Left lung (tissue), 8 donors: Measurements from ENCODE around the gene OR2K2. TPM values are rescaled to one million over a fixed set of nuclear protein-coding genes. Genes with fewer than 3 reads are reported as not detected.

Source experiments
- polyA plus RNA-seq, 6 donors: library from polyadenylated mRNA; unstranded; fragments of 120-200 nt; gene quantifications; one replicate each; pipeline ENCODE4 v1.2.1, GENCODE V29; 2013; ENCODE audit not compliant: insufficient read length in 6 of 6
- total RNA-seq, 2 donors: library from RNA; stranded (reverse); fragmentation: NEBNext Ultra II Directional; extraction: Animal tissue kit (Norgen Biotek cat#: 25700); gene quantifications; one replicate each; pipeline ENCODE4 v1.2.1, GENCODE V29; 2021
- donor health status: DM: no; HTN: yes; CAD: no.
- donor health status: DM: no; HTN: no; CAD: no.

OR2K2 gene
- total and polyA plus RNA-seq, 8 donors, result not detected

Other genes starting within 250 kb of the OR2K2 start
- gene ECPAS, start 154.2 kb upstream of the OR2K2 start, total RNA-seq, result 10 to 100 TPM; 77.4 to 91.8 TPM
- 100 to 1,000 TPM in 1 of 6 donors, 10 to 100 TPM in 5; 80.4 to 102 (median 87.8) TPM for gene ECPAS, start 154.2 kb upstream of the OR2K2 start, polyA plus RNA-seq
- 1 to 10 TPM; 5.2 to 7.5 TPM for gene ZNF483, start 195.0 kb upstream of the OR2K2 start, total RNA-seq
- 1 to 10 TPM; 2.1 to 4.9 (median 3.4) TPM for gene ZNF483, start 195.0 kb upstream of the OR2K2 start, polyA plus RNA-seq